Mammary epithelial cell (primary cell): ENCODE results near the gene ALDH3B2.

Experiments used
- EZH2 ChIP-seq: IDR thresholded peaks from 2 replicates; pipeline ENCODE4 v1.6.1; 2012; ENCODE audit warnings: low read length, inconsistent platforms, borderline replicate concordance
- TF ChIP-seq, protein P1 (sequence below), 2 donors: IDR thresholded peaks in 1 of 2; conservative IDR thresholded peaks in 1 of 2; 2 replicates each; pipeline ENCODE4 v1.5.1; 2011 to 2012; ENCODE audit warnings: inconsistent platforms in 2 of 2, low read length in 2 of 2, mild to moderate bottlenecking in 2 of 2, control low read depth in 1 of 2, low read depth in 1 of 2; ENCODE audit not compliant: insufficient read depth in 1 of 2; ENCODE audit errors: extremely low read depth in 1 of 2

DNA sequence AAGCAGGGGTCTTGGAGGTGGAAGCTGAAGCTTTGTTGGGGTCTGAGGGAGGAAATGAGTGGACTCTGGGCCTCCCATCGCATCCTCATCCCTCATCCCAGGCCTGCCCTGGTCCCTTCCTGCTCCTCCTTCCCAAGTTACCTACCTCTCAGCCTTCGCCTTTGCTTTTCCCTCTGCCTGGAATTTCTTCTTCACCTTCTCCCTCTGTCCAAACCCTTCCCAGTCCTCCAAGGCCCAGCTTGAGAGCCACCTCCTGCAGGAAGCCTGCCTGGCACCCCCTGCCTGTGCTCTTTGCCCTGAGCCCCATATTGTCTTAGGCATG lies 42.6 kb downstream of the ALDH3B2 start:
- TF ChIP-seq EZH2: no peak
- TF ChIP-seq, protein P1, sequence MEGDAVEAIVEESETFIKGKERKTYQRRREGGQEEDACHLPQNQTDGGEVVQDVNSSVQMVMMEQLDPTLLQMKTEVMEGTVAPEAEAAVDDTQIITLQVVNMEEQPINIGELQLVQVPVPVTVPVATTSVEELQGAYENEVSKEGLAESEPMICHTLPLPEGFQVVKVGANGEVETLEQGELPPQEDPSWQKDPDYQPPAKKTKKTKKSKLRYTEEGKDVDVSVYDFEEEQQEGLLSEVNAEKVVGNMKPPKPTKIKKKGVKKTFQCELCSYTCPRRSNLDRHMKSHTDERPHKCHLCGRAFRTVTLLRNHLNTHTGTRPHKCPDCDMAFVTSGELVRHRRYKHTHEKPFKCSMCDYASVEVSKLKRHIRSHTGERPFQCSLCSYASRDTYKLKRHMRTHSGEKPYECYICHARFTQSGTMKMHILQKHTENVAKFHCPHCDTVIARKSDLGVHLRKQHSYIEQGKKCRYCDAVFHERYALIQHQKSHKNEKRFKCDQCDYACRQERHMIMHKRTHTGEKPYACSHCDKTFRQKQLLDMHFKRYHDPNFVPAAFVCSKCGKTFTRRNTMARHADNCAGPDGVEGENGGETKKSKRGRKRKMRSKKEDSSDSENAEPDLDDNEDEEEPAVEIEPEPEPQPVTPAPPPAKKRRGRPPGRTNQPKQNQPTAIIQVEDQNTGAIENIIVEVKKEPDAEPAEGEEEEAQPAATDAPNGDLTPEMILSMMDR (conservative IDR thresholded peaks at IDR 0.05 in 1 of 2, IDR thresholded peaks at IDR 0.05 in 1 of 2; ENCODE audit: extremely low read depth in 1 of 2, insufficient read depth in 1 of 2, low read depth in 1 of 2, low read length in 2 of 2): no peak
